ENCODE data around the gene EYS.

DNA sequence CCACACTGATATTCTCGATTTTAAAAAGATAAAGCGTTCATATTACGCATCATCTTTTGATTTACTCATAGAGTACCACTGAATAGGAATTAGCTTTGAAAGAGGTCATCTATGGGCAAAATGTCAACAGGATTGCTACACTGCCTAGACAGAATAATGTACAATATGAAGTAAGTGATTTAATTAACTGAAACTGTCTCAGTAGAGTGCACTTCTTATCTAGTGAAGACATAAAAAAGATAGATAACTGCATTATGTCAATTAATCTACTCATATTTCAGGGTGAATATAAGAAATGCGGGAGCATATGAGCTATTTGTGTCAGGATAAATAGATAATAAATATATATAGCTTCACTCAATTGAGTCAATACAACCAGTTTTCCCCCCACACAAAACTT is 723.9 kb downstream of the EYS start:
- TF ChIP-seq, protein P1, sequence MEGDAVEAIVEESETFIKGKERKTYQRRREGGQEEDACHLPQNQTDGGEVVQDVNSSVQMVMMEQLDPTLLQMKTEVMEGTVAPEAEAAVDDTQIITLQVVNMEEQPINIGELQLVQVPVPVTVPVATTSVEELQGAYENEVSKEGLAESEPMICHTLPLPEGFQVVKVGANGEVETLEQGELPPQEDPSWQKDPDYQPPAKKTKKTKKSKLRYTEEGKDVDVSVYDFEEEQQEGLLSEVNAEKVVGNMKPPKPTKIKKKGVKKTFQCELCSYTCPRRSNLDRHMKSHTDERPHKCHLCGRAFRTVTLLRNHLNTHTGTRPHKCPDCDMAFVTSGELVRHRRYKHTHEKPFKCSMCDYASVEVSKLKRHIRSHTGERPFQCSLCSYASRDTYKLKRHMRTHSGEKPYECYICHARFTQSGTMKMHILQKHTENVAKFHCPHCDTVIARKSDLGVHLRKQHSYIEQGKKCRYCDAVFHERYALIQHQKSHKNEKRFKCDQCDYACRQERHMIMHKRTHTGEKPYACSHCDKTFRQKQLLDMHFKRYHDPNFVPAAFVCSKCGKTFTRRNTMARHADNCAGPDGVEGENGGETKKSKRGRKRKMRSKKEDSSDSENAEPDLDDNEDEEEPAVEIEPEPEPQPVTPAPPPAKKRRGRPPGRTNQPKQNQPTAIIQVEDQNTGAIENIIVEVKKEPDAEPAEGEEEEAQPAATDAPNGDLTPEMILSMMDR (conservative IDR thresholded peaks at IDR 0.05; ENCODE audit: low read length) = no peak
- TF ChIP-seq EZH2phosphoT487 (IDR thresholded peaks at IDR 0.05; ENCODE audit: borderline replicate concordance) = no peak

All from Loucy (cell line).